KMS-11 (cell line): ENCODE measurements around the gene BLNK.

ENCODE experiments used
- H2AFZ ChIP-seq: fragments of 200-600 bp; sonication (generic); 2 replicates; pipeline ENCODE4 v1.6.1; 2016; ENCODE audit warnings: antibody characterized with exemption, mixed run types, low read depth
- H3K27ac ChIP-seq: fragments of 200-600 bp; sonication (generic); 2 replicates; pipeline ENCODE4 v1.6.1; 2016; ENCODE audit warnings: mild to moderate bottlenecking, mixed run types
- H3K27me3 ChIP-seq: fragments of 200-600 bp; sonication (generic); 2 replicates; pipeline ENCODE4 v1.6.1; 2017; ENCODE audit warnings: mild to moderate bottlenecking, low read depth, mixed run types, moderate library complexity; ENCODE audit not compliant: insufficient read depth
- H3K36me3 ChIP-seq: fragments of 200-600 bp; sonication (generic); 2 replicates; pipeline ENCODE4 v1.6.1; 2017; ENCODE audit warnings: mild to moderate bottlenecking, mixed run types; ENCODE audit not compliant: insufficient read depth
- H3K4me1 ChIP-seq: fragments of 200-600 bp; sonication (generic); 2 replicates; pipeline ENCODE4 v1.6.1; 2016; ENCODE audit warnings: mild to moderate bottlenecking, low read depth, mixed run types; ENCODE audit not compliant: poor library complexity, severe bottlenecking
- H3K4me2 ChIP-seq: fragments of 200-600 bp; sonication (generic); 2 replicates; pipeline ENCODE4 v1.7.0; 2016; ENCODE audit warnings: mild to moderate bottlenecking, mixed run types
- H3K4me3 ChIP-seq: fragments of 200-600 bp; sonication (generic); IDR thresholded peaks from 2 replicates; pipeline ENCODE4 v1.6.1; 2017; ENCODE audit warnings: low read depth, low read length, mixed read lengths; ENCODE audit not compliant: insufficient read depth
- H3K79me2 ChIP-seq: fragments of 200-600 bp; sonication (generic); 2 replicates; pipeline ENCODE4 v1.6.1; 2016; ENCODE audit warnings: low read depth, mixed run types; ENCODE audit not compliant: insufficient read depth
- H3K9ac ChIP-seq: fragments of 200-600 bp; sonication (generic); 2 replicates; pipeline ENCODE4 v1.6.1; 2016; ENCODE audit warnings: mild to moderate bottlenecking, mixed run types
- H4K20me1 ChIP-seq: fragments of 200-600 bp; sonication (generic); 2 replicates; pipeline ENCODE4 v1.6.1; 2016; ENCODE audit warnings: mild to moderate bottlenecking, mixed run types; ENCODE audit not compliant: insufficient read depth
- CTCF ChIP-seq: fragments of 200-600 bp; sonication (generic); conservative IDR thresholded peaks from 2 replicates; pipeline ENCODE4 v1.6.1; 2017; ENCODE audit warnings: low read depth, mild to moderate bottlenecking, antibody characterized with exemption, low read length, moderate library complexity, mixed read lengths

The BLNK gene

GRCh38 chr10:96242822-96243221 lies 28.5 kb downstream of the BLNK start:
- Histone ChIP-seq H3K9ac (no peak overlapping the region), H3K36me3 (no peaks in the 10 kb centered on the region), H4K20me1 (no peaks in the 10 kb centered on the region), H3K27ac (no peak overlapping the region), H3K4me2 (no peak overlapping the region), H3K4me1 (no peaks in the 10 kb centered on the region), H3K27me3 (no peaks in the 10 kb centered on the region), H3K79me2 (no peaks in the 10 kb centered on the region), H2AFZ (no peak overlapping the region), H3K4me3 (no peak overlapping the region)
- no peak for TF ChIP-seq CTCF

GRCh38 chr10:96238646-96239623 lies 32.4 kb downstream of the BLNK start:
- Histone ChIP-seq H3K27ac (no peak overlapping the region), H2AFZ (no peak overlapping the region), H3K4me2 (no peak overlapping the region), H3K4me1 (no peaks in the 10 kb centered on the region), H3K36me3 (no peaks in the 10 kb centered on the region), H3K27me3 (no peaks in the 10 kb centered on the region), H3K79me2 (no peaks in the 10 kb centered on the region), H4K20me1 (no peaks in the 10 kb centered on the region), H3K4me3 (no peak overlapping the region), H3K9ac (no peak overlapping the region)
- no peak for TF ChIP-seq CTCF

GRCh38 chr10:96236876-96237275 lies 34.5 kb downstream of the BLNK start:
- H3K9ac ChIP-seq: no peak overlapping the region
- H3K27ac ChIP-seq: no peak overlapping the region
- no peak overlapping the region for H3K4me2 ChIP-seq
- no peaks in the 10 kb centered on the region for H3K27me3 ChIP-seq
- no peaks in the 10 kb centered on the region for H3K79me2 ChIP-seq
- no peaks in the 10 kb centered on the region for H4K20me1 ChIP-seq
- no peaks in the 10 kb centered on the region for H3K4me1 ChIP-seq
- no peak overlapping the region for H3K4me3 ChIP-seq
- no peaks in the 10 kb centered on the region for H3K36me3 ChIP-seq
- H2AFZ ChIP-seq: no peak overlapping the region
- no peak for TF ChIP-seq CTCF

GRCh38 chr10:96236090-96236478 lies 35.3 kb downstream of the BLNK start:
- H3K27me3 ChIP-seq: no peaks in the 10 kb centered on the region
- H3K4me3 ChIP-seq: no peak overlapping the region
- H3K9ac ChIP-seq: no peak overlapping the region
- no peak overlapping the region for H3K4me2 ChIP-seq
- H2AFZ ChIP-seq: no peak overlapping the region
- H3K4me1 ChIP-seq: no peaks in the 10 kb centered on the region
- no peaks in the 10 kb centered on the region for H3K36me3 ChIP-seq
- no peaks in the 10 kb centered on the region for H4K20me1 ChIP-seq
- no peak for TF ChIP-seq CTCF
- no peaks in the 10 kb centered on the region for H3K79me2 ChIP-seq
- no peak overlapping the region for H3K27ac ChIP-seq
